GM19438 (cell line): ENCODE data around the gene GRIK3.

Experiments
- ATAC-seq: cut with Tn5 transposase; IDR thresholded peaks from one replicate; pipeline ENCODE4 v1.9.1; 2021; ENCODE audit warnings: low read depth; ENCODE audit not compliant: unreplicated experiment

Gene GRIK3

DNA sequence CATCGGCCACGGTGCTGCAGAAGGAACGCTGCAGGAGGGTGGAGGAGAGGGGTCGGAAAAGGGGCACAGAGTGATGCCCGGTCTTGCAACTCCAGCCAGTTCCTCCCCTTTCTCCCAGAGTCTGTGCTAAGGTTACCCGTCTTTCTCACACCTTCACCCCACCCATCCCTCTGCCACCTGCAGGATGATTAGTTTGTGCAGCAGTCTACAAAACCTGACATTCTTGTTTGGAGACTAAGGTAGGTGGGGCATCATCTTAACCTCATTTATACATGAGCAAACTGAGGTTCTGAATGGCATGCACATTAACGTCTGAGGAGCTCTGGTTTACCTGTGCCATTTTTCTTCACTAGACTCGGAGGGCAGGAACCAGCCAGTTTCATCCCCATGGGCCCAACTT, 232.3 kb downstream of the GRIK3 start:
- no peak for ATAC-seq

DNA sequence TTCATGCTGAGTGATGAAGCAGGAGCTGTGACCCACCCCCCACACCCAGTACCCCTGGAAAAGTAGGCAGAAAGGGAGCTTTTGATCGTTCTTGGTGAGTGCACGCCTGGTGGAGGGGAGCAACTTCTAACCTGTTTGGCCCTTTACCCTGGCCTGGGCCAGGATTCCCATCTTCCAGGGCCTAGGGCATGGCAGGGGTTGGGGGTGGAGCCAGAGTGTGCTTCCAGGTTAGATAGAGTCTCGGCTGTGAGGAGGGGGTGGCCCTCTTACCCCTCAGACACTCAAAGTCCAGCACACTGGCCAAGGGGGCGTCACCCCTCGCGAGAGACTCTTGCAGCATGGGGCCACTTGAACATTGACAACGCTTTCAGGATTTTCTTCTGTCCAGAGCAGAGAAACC, 236.6 kb downstream of the GRIK3 start:
- ATAC-seq, result no peak

DNA sequence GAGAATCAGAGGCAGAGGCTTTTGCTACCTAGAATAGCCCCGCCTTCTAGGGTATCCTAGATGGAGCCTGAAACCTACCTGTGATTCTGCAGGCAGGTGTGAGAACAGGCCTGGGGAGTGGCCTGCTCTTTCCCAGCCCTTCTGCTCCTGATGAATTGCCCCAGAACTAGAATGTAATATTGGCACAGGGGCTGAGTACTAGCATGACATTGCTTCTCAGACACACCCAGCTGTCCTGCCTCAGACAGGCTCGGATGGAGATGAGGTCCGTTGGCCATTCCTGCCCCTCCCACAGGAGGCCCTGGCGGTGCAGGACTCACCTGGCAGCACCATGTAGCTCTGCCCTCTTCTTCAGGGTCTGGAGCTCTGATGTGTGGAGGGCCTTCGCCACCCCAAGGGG, 237.6 kb downstream of the GRIK3 start:
- no peak for ATAC-seq

DNA sequence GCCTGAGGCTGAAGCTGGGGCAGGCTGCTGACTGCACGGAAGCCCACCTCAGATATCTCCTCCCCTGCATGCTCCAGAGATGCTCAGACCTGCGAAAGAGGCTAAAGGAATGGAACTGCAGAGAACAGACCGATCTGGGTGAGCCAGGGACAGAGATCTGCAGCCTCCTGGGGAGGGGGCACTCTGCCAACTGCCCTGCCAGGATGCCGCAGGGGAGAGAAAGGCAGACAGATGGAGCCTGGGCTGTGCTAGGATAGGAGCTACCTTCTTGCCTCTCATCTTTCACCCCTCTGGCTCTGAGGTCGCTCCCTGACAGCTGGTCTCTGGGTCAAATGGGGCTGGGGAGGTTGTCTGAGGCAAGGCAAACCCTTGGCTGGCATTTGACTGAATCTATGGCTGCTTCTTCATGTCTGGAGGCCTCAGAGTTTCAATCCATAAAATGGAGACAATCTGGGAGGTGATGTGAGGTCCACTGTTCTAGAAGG, 238.2 kb downstream of the GRIK3 start:
- no peak for ATAC-seq

DNA sequence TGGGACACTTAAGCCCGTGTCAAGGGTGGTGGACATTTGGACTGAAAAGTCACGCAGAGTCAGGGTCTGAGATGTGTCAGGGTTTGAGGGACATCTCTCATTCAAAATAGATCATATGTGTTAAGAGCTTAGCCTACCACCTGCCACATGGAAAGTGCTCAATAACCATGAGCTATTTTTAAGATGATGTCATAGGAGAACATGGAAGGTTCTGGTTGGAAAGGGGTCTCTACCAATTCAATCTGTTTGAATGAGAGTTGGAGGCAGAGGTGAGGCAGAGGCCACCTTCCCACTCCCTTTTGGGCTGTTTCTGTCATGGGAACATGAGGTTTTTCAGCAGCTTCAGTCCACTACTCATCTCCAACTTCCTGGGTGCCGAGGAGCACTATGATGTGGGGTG, 239.9 kb downstream of the GRIK3 start:
- ATAC-seq, result no peak

DNA sequence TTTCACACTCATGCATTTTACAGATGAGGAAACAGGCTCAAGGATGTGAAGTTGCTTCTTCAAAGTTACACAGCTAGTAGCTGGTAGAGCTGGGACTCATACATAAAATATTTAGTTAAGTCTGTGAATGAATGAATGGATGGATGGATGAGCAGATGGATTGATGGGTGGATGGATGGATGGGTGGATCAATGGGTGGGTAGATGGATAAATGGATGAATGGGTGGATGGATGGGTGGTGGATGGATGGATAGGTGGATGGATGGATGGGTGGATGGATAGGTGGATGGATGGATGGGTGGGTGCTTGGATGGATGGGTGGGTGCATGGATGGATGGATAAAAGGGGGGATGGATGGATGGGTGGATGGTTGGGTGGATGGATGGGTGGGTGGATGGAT, 240.9 kb downstream of the GRIK3 start:
- ATAC-seq, result no peak

DNA sequence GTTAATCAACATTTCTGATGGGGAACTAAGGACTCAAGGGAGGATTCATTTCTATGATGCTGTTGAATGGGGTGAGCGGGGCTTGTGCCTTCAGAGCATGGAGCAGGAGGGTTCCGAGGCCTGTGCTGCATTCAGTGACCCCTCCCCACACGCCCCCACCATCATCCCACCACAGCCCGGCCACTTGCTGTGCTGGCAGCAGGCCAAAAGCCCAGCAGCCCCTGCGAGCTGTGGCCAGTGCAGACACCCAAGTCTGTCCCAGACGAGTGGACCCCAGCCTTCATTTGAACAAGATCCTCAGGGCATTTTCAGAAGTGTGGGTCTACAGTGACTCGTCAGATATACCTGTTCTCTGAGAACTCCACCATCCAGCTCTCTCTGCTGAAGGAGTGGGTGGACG, 242.0 kb downstream of the GRIK3 start:
- no peak for ATAC-seq

DNA sequence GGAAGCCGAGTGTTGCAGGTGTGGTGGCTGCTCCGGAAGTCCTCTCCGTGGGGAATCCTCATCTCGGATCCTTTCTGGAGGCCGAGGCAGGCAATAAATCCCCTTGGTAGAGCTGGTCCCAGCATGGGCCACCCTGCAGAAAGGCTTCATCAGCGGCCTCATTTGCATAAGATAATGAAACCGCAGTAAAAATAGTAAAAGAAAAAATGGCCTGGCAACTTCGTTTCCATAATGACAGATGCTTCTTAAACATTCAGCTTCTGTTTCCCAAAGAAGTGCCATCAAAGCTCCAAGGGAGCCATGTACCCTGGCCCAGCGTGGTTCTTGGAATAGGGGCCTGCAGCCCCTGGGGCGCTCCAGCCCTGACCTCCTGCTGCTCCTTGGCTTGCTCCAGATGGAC, 244.1 kb downstream of the GRIK3 start:
- no peak for ATAC-seq

DNA sequence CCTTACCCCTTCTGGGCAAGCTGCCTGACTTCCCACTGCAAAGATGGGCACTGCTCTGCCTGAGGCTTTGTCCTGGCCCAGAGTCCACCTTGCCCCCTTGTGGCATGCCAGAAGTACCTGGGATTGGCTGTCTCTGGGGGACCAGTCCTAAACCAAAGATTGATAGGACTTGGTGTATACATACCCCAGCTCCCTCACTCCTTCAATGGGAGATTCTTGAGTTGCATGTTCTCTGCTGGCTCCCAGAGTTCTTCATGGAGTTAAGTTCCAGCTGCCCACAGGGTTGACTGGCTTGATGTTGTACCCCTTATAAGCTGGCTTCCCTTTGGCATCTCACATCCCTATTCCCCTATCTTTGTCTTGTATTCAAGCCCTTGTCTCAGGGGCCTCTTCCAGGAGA, 244.8 kb downstream of the GRIK3 start:
- no peak for ATAC-seq

DNA sequence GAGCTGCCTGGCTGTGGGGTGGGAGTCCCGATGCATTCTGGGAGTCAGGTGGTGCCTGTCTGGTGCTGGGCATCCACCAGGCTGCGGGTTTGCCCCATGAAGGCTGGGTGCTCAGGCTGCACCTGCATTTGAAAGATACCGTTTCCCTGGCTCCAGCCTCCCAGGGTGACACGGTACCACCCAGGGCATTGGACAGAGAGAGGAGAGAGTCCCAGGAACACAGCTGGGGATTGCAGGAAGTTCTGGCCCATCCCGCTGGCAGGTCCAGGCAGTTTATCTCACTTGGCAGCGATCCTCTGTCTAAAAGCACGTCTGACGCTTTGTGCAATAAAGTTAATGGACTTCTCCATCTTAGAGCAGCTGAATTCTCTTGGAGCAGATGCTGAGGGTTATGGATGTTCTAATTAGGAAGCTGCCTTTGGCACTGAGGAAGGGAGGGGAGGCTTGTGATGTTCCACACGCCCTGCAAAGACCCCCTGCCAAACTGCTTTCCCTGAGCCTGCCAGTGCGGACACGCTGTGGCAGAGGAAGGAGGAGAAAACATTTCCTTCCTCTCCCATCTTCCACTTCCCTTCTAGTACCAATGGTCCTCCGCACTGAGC, 246.9 kb downstream of the GRIK3 start:
- no peak for ATAC-seq

DNA sequence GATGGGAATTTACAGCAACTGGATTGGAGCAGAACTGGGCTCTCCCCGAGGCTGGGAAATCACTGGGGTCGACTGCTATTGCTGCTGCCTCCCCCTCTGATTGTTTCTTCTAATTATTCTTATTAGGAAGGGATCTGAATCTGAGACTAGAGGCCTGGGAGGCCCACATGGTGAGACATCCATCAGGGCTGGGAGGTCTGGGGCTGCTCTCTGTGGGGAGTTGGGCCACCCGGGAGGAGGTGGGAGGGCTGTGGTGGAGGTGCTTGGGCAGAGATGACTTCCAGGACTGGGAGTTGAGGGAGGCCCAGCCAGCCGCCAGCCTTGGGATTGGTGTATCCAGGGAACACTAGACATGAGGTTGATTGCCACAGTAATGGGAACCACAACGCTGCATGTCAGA, 247.9 kb downstream of the GRIK3 start:
- no peak for ATAC-seq

DNA sequence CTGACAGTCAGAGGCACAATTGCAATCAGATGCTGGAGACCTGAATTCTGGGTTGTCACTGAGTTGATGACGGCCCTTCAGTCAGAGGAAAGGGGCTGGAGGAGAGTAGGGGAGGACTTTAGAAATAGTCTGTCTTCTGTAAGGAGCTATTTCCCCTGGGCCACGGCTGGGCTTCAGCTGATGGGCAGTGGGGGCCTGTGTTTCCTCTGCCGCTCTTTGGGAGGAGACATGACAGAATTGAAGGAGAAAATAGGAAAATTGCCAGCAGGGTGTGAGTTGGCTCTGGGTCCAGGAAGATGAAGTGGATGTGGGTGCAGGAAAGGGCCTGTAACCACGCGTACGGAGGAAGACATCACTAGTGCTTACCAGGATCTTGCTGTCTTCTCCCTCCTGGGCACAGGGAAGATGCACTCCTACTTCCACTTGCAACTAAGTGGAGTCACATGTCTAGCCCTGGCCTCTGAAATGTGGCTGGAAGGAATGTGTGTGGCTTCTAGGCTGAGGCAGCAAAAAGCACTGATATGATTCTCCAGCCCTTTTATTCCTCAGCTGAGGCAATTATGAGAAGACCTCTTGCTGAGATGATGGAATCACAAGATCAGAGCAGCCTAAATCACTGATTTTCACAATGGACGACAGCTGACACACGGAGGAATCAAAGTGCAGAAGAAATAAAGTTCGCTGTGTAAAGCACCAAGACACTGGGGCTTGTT, 250.0 kb downstream of the GRIK3 start:
- no peak for ATAC-seq

DNA sequence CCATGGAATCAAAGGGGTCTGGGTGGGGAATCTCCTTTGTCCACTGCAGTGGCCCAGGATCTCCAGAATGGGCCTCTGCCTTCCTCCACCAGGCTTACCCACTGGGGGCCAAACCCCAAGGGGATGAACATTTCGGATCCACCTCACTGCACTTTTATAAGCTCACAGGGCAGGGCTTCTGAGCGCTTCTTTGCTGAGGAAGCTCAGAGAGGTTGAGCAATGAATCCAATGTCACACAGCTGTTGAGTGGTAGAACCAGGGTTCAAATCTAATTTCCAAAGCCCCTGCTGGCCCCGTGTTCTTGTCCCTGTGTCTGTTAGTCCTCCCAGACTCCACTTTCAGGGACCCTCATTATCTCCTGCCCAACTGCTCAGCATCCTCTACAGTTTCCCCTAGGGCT, 250.8 kb downstream of the GRIK3 start:
- ATAC-seq, result no peak

DNA sequence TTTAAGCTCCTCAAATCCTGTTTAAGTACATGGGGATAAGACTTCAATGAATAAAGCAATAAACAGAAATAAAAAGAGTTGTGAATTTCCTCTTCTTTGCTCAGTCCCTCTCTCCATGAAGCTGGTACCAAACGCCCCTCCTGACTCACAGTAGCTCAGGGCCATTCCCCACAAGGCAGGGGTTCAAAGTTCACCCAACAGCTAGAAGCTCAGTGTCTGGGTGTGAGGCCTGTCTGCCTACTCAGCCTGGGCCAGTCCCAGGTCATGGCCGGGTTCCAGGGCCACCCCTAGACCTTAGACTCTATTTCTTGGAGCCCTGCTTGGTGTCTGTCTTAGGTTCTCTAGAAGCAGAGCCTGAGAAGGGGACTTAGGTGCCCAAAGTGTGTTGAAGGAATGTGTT, 251.5 kb downstream of the GRIK3 start:
- no peak for ATAC-seq

DNA sequence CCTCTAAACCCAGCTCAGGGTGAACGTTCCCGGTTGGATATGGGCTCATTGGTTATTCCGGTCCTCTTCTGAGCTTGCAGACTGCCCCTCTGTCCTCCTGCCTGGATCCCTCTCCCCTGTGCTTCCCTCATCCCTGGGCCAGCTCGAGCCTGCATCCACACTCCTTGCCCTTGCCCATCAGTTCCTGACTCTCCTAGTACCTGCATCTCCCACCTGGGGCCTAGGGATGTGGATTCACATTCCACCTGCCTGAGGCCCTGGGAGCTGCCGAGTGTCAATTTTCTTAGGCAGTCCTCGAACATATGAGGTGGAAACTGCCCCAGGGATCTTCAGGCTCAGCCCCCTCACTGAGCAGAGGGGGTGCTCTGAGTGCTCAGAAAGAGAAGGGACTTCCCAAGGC, 252.2 kb downstream of the GRIK3 start:
- ATAC-seq, result no peak

DNA sequence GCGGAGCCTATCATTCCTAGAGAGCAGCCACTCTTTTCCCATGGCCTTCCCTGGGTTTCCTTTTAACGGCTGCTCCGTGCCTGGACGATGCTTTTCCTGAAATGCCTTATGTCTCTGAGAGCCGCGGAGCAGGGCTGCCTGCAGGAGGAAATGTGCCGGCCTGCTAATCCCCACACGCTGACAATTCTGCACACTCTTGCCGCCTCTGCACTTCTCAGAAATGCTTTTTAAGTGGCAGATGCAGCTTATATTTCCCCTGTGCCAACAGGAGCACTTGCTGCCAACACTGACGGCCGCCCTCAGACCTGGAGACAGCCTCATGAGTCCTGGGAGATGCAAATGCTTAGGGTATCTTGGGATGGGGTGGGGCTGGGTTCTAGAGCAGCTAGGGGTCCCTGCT, 253.2 kb downstream of the GRIK3 start:
- no peak for ATAC-seq

DNA sequence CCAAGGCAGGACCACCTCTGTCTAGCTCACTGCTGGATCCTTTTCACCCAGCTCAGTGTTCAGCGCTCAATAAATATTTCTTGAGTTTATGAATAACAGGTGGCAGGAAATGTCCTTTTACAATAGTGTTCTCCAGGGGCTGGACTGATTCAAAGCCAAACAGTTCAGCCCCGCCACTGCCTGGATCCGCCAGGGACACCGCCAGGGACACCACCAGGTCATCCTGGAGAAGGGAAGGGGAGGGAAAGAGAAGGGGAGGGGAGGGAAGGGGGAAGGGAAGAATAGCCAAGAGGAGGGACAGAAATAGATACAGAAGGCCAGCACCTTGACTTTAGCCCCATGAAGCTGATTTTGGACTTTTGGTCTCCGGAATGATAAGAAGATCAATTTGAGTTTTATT, 255.6 kb downstream of the GRIK3 start:
- ATAC-seq, result no peak

DNA sequence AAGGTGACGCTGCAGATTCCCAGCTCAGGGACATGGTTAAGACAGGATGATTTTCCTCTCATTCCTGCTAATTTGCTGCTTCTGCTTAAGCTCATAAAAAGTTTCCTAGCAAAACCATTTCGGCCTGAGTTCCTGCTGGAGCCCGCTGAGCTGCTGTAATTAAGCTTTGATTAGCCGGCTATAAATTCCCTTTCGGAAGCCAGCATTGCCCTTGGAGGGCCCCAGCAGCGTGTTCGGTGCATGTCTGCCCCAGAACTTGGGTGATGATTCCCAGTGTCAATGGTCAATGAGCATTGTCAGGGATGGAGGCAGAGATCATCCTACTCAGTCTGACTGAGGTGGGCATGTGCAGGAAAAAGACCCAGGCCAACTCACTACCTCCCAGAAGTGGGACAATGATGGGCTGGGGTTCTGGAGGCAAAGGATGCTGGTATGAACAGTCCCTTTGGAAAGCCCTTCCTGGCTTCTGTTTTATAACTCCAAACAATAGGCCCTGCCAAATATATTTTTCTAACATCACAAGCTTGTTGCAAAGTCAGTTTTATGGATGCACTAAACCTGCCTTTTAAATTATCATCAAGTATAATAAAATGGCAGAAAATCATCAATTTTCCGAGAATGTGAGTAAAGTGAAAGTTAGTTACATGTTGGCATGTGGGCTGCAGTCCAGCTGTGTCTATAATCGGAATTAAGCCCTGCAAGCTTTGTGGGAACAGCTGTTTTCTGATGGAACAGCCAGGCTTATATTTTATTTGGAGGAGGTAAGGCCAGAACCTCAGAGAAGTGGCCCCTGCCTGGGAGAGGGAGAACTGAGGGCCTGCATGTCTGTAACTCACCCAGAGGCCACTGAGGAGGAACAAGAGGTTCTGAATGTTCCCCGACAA, 257.1 kb downstream of the GRIK3 start:
- ATAC-seq, result no peak

DNA sequence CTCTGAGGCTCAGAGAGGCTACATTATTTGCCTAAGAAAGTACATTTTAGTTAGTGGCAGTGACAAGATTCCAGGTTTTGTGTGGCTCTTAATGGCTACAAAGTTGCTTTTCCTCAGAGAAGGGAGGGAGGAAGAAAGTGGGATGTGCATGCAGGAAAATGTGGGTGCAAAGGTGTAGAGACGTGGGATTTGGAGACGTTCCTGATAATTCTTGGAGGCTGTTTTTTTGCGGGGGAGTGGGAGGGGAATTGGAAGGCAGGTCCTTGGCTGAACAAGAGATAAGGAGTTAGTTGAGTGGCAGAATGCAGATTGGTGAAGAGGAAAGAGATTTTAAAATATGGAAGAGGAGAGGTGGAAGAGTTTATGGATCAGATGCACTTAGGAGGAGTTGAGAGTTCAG, 258.1 kb downstream of the GRIK3 start:
- no peak for ATAC-seq

DNA sequence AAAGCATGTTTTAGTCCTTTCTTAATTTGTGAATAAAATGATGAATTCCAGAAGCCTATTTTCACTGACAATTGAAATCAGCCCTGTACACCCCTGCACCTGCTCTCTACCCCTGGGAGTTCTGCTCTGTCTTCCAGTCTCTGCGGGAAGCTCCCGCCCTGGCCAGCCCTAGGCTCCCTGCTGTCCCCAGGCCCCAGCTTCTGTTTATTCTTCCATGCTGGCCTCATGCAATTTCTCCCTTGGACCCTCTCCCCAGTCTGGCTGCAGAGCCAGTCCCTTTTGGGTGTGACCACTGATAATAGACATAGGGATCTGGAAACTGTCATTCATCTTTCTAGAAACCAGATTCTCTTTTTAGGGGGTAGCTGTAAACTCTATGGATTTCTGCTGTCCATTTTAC, 258.6 kb downstream of the GRIK3 start:
- no peak for ATAC-seq

DNA sequence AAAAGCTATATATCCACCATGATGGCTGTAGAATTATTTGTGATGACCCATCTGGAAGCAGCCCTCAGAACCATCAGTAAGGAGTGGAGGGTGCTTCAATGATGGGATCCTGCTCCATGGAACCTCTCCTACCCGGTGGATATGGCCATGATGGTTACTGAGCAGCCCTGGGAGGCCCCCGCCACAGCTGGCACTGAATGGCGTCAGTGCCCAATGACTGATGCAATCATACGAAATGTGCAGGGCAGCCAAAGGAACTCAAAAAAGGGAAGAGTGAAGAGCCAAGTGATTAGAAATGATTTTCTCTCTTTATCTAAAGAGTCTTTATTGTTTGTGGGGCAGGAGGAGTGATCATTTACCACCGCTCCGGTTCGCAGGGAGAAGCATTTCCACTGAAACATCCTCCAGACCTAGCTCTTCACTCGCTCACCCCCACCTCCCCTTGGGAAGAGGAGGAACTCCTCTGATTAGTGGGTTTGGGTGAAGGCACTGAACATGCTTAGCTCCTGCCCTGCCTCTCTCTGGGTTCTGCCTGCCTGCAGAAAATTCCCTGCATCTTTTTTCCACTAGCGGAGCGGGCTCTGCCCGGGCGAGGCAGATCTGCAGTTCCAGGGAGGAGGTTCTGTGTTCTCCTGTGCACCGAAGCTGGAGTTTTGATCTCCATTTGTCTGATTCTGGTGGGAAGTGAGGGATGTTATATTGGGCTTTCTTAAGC, 260.3 kb downstream of the GRIK3 start:
- no peak for ATAC-seq
